ENCODE measurements around the gene CDON.
"Not testable (repeated sequence)": the region's sequence is repeated elsewhere in the genome, so short reads cannot be mapped to it uniquely, and the experiment has no call there.

CDON gene

DNA sequence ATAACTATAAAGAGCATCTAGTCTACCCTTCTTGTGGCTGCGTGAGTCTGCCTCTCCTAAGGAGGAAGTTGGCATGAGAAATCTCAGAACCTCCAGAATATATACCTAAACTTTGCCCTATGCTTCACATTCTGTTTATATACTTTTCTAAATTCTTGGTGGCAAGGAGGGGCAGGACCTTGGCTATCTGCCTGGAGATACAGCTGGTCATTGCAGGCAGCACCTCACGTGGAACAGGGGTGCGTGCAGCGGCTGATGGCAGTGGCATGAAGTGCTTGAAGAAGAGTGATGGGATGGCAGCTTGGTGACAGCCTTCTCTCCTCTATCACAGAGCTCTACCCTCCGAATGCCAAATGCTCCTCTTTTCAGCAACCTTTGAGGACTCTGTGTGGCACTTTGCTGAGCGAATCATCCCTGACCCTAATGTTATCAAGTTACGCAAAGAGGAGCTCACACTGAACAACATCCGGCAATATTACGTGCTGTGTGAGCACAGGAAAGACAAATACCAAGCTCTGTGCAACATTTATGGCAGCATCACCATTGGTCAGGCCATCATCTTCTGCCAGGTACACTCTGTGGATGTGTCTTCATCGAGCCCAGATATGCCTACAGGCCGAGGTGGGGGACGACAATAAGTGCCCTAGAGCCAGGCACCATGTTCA, 145.9 kb downstream of the CDON start:
- TF ChIP-seq, protein P1, sequence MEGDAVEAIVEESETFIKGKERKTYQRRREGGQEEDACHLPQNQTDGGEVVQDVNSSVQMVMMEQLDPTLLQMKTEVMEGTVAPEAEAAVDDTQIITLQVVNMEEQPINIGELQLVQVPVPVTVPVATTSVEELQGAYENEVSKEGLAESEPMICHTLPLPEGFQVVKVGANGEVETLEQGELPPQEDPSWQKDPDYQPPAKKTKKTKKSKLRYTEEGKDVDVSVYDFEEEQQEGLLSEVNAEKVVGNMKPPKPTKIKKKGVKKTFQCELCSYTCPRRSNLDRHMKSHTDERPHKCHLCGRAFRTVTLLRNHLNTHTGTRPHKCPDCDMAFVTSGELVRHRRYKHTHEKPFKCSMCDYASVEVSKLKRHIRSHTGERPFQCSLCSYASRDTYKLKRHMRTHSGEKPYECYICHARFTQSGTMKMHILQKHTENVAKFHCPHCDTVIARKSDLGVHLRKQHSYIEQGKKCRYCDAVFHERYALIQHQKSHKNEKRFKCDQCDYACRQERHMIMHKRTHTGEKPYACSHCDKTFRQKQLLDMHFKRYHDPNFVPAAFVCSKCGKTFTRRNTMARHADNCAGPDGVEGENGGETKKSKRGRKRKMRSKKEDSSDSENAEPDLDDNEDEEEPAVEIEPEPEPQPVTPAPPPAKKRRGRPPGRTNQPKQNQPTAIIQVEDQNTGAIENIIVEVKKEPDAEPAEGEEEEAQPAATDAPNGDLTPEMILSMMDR (conservative IDR thresholded peaks at IDR 0.05; ENCODE audit: low read depth, low read length) = no peak

GRCh38 chr11:125914601-125915000, 148.1 kb downstream of the CDON start:
- not testable (repeated sequence) for H3K4me1 ChIP-seq (ENCODE audit: low read depth, poor library complexity, severe bottlenecking); H3K4me3 ChIP-seq (IDR thresholded peaks at IDR 0.05; ENCODE audit: insufficient read depth, low read depth, low read length); H3K4me2 ChIP-seq; H2AFZ ChIP-seq (ENCODE audit: low read depth); H3K79me2 ChIP-seq (ENCODE audit: insufficient read depth, low read depth); H4K20me1 ChIP-seq (ENCODE audit: insufficient read depth); H3K27ac ChIP-seq; H3K9ac ChIP-seq; H3K27me3 ChIP-seq (ENCODE audit: insufficient read depth, low read depth); H3K36me3 ChIP-seq (ENCODE audit: insufficient read depth)

More for the DNA sequence above, 145.9 kb downstream of the CDON start:
- H3K27ac ChIP-seq = no peak overlapping the region
- H3K4me2 ChIP-seq = no peak overlapping the region
- no peaks in the 10 kb centered on the region for H3K27me3 ChIP-seq (ENCODE audit: insufficient read depth, low read depth)
- no peak overlapping the region for H3K4me3 ChIP-seq (IDR thresholded peaks at IDR 0.05; ENCODE audit: insufficient read depth, low read depth, low read length)
- H4K20me1 ChIP-seq (ENCODE audit: insufficient read depth) = no peaks in the 10 kb centered on the region
- H3K79me2 ChIP-seq (ENCODE audit: insufficient read depth, low read depth) = no peaks in the 10 kb centered on the region
- no peak overlapping the region for H3K9ac ChIP-seq
- H3K36me3 ChIP-seq (ENCODE audit: insufficient read depth) = no peaks in the 10 kb centered on the region
- H2AFZ ChIP-seq (ENCODE audit: low read depth) = no peak overlapping the region
- no peaks in the 10 kb centered on the region for H3K4me1 ChIP-seq (ENCODE audit: low read depth, poor library complexity, severe bottlenecking)

- H3K27me3 ChIP-seq (ENCODE audit: insufficient read depth, low read depth) = no peaks in the 10 kb centered on the region
- H4K20me1 ChIP-seq (ENCODE audit: insufficient read depth) = no peaks in the 10 kb centered on the region
- H3K4me3 ChIP-seq (IDR thresholded peaks at IDR 0.05; ENCODE audit: insufficient read depth, low read depth, low read length) = no peak overlapping the region
- no peak overlapping the region for H3K9ac ChIP-seq
- no peak overlapping the region for H3K4me2 ChIP-seq
- TF ChIP-seq, protein P1 (conservative IDR thresholded peaks at IDR 0.05; ENCODE audit: low read depth, low read length) = no peak
- H2AFZ ChIP-seq (ENCODE audit: low read depth) = no peak overlapping the region
- no peaks in the 10 kb centered on the region for H3K36me3 ChIP-seq (ENCODE audit: insufficient read depth)
- no peak overlapping the region for H3K27ac ChIP-seq
- no peaks in the 10 kb centered on the region for H3K79me2 ChIP-seq (ENCODE audit: insufficient read depth, low read depth)
- H3K4me1 ChIP-seq (ENCODE audit: low read depth, poor library complexity, severe bottlenecking) = no peaks in the 10 kb centered on the region
These were observed 152.3 kb downstream of the CDON start for GRCh38 chr11:125910226-125910849.
